GM23338 (cell line): Measurements from ENCODE around the gene STON1. TPM values are rescaled to one million over a fixed set of nuclear protein-coding genes. Genes with fewer than 3 reads are reported as not detected.
A peak's percentile ranks its signal among the peaks of the same experiment; 100 is the strongest.

Source experiments
- ATAC-seq: fragments of 200-7000 bp; cut with Tn5 transposase; 3 replicates; pipeline ENCODE4 v1.9.1; 2020
- DNase-seq: peaks from one replicate; pipeline ENCODE4 v3.0.0-alpha.2; 2015; ENCODE audit warnings: low spot score
- H2AFZ ChIP-seq: fragments of 200-600 bp; sonication (generic); 2 replicates; pipeline ENCODE4 v1.8.0; 2016; ENCODE audit warnings: antibody characterized with exemption, mild to moderate bottlenecking, moderate library complexity
- H3F3A ChIP-seq: fragments of 200-600 bp; sonication (generic); replicated peaks from 2 replicates; pipeline ENCODE4 v1.8.0; 2017; ENCODE audit warnings: antibody characterized with exemption, mixed run types, low read depth
- H3K27ac ChIP-seq: fragments of 200-600 bp; sonication (generic); 2 replicates; pipeline ENCODE4 v1.6.1; 2016; ENCODE audit warnings: low read depth
- H3K27me3 ChIP-seq: fragments of 200-600 bp; sonication (generic); 2 replicates; pipeline ENCODE4 v1.8.0; 2016; ENCODE audit warnings: mild to moderate bottlenecking, mixed run types, moderate library complexity; ENCODE audit not compliant: insufficient read depth
- H3K36me3 ChIP-seq: fragments of 200-600 bp; sonication (generic); 2 replicates; pipeline ENCODE4 v1.8.0; 2016; ENCODE audit warnings: mild to moderate bottlenecking; ENCODE audit not compliant: insufficient read depth
- H3K4me1 ChIP-seq: fragments of 200-600 bp; sonication (generic); 2 replicates; pipeline ENCODE4 v1.8.0; 2016; ENCODE audit warnings: mild to moderate bottlenecking, moderate library complexity; ENCODE audit not compliant: insufficient read depth
- H3K4me2 ChIP-seq: fragments of 200-600 bp; sonication (generic); 2 replicates; pipeline ENCODE4 v1.7.1; 2017; ENCODE audit warnings: mixed run types
- H3K4me3 ChIP-seq: fragments of 200-600 bp; sonication (generic); 2 replicates; pipeline ENCODE4 v1.6.1; 2016; ENCODE audit warnings: mixed run types
- H3K79me2 ChIP-seq: fragments of 200-600 bp; sonication (generic); replicated peaks from 2 replicates; pipeline ENCODE4 v1.8.0; 2017; ENCODE audit warnings: mild to moderate bottlenecking; ENCODE audit not compliant: insufficient read depth
- H3K9me2 ChIP-seq: fragments of 200-600 bp; sonication (generic); 2 replicates; pipeline ENCODE4 v1.8.0; 2017; ENCODE audit not compliant: insufficient read depth
- H4K20me1 ChIP-seq: fragments of 200-600 bp; sonication (generic); replicated peaks from 2 replicates; pipeline ENCODE4 v1.8.0; 2017; ENCODE audit warnings: mild to moderate bottlenecking; ENCODE audit not compliant: insufficient read depth
- H3K27ac Mint-ChIP-seq: 2 replicates; pipeline ENCODE4 v1.8.0; 2020; ENCODE audit warnings: inconsistent platforms, mild to moderate bottlenecking, moderate library complexity, mixed read lengths
- H3K27me3 Mint-ChIP-seq: 3 replicates; pipeline ENCODE4 v1.8.0; 2022; ENCODE audit warnings: low read depth, mild to moderate bottlenecking, moderate library complexity, mixed read lengths, inconsistent platforms; ENCODE audit not compliant: insufficient read depth, poor library complexity
- H3K36me3 Mint-ChIP-seq: 3 replicates; pipeline ENCODE4 v1.8.0; 2021; ENCODE audit warnings: low read depth, mild to moderate bottlenecking, inconsistent platforms, moderate library complexity, mixed read lengths
- H3K4me1 Mint-ChIP-seq: 3 replicates; pipeline ENCODE4 v1.8.0; 2020; ENCODE audit warnings: mild to moderate bottlenecking, inconsistent platforms, mixed read lengths
- H3K4me3 Mint-ChIP-seq: 3 replicates; pipeline ENCODE4 v1.8.0; 2021; ENCODE audit warnings: moderate library complexity, mild to moderate bottlenecking, inconsistent platforms, mixed read lengths
- H3K9me3 Mint-ChIP-seq: 3 replicates; pipeline ENCODE4 v1.8.0; 2020; ENCODE audit warnings: moderate library complexity, mild to moderate bottlenecking, inconsistent platforms, mixed read lengths
- CREB1 ChIP-seq: fragments of 250-450 bp; sonication (Bioruptor Pico); IDR thresholded peaks from 2 replicates; pipeline ENCODE4 v1.5.0; 2020; ENCODE audit warnings: low read depth, mild to moderate bottlenecking, moderate library complexity
- EZH2 ChIP-seq: fragments of 200-600 bp; sonication (generic); IDR thresholded peaks from one replicate; pipeline ENCODE4 v1.8.0; 2017; ENCODE audit warnings: antibody characterized with exemption, mild to moderate bottlenecking, low read depth; ENCODE audit not compliant: unreplicated experiment
- EZH2phosphoT487 ChIP-seq: fragments of 200-600 bp; sonication (generic); IDR thresholded peaks from one replicate; pipeline ENCODE4 v1.8.1; 2018; ENCODE audit warnings: antibody characterized with exemption; ENCODE audit not compliant: unreplicated experiment
- JUNB ChIP-seq: IDR thresholded peaks from one replicate; pipeline ENCODE4 v1.6.1; 2016; ENCODE audit warnings: antibody characterized with exemption; ENCODE audit not compliant: unreplicated experiment
- NANOG ChIP-seq: IDR thresholded peaks from 2 replicates; pipeline ENCODE4 v1.6.1; 2016; ENCODE audit warnings: antibody characterized with exemption, borderline replicate concordance
- POLR2AphosphoS5 ChIP-seq: IDR thresholded peaks from 2 replicates; pipeline ENCODE4 v1.6.1; 2016; ENCODE audit warnings: antibody characterized with exemption, low read depth
- STAT1 ChIP-seq: IDR thresholded peaks from one replicate; pipeline ENCODE4 v1.6.1; 2016; ENCODE audit warnings: antibody characterized with exemption; ENCODE audit not compliant: unreplicated experiment
- ZNF114 ChIP-seq: fragments of 250-450 bp; sonication (Bioruptor Pico); IDR thresholded peaks from 2 replicates; pipeline ENCODE4 v1.5.0; 2020; ENCODE audit warnings: mild to moderate bottlenecking, moderate library complexity
- ZNF331 ChIP-seq: fragments of 250-450 bp; sonication (Bioruptor Pico); IDR thresholded peaks from 2 replicates; pipeline ENCODE4 v1.5.0; 2020; ENCODE audit warnings: low read depth, mild to moderate bottlenecking, moderate library complexity
- polyA plus RNA-seq: library from polyadenylated mRNA; unstranded; fragments of >200 nt; fragmentation: Nextera tagmentation; extraction: Ambion mirVana; gene quantifications from 2 replicates; pipeline ENCODE4 v1.2.1, GENCODE V29; 2016
- total RNA-seq: library from RNA; depleted of rRNA; stranded (reverse); fragments of >200 nt; shearing (Covaris generic); gene quantifications from 2 replicates; pipeline ENCODE4 v1.2.3, GENCODE V29; 2014
- TF ChIP-seq, protein P1 (sequence below), 2 experiments: fragments of 200-600 bp in 1 of 2; sonication (generic) in 1 of 2; conservative IDR thresholded peaks; 2 replicates each; pipeline versions ENCODE4 v1.5.1 to v1.6.1; 2016 to 2017; ENCODE audit warnings: antibody characterized with exemption in 2 of 2, low read depth in 2 of 2, mild to moderate bottlenecking in 2 of 2, moderate library complexity in 1 of 2
- TF ChIP-seq, protein P2 (sequence below): IDR thresholded peaks from one replicate; pipeline ENCODE4 v1.6.1; 2018; ENCODE audit warnings: antibody characterized with exemption; ENCODE audit not compliant: unreplicated experiment
- TF ChIP-seq, protein P3 (sequence below): IDR thresholded peaks from 2 replicates; pipeline ENCODE4 v1.6.1; 2016; ENCODE audit warnings: antibody characterized with exemption

STON1 gene
- total and polyA plus RNA-seq, 2 experiments from 2014 or later, result 5.4 to 14.4 TPM

DNA sequence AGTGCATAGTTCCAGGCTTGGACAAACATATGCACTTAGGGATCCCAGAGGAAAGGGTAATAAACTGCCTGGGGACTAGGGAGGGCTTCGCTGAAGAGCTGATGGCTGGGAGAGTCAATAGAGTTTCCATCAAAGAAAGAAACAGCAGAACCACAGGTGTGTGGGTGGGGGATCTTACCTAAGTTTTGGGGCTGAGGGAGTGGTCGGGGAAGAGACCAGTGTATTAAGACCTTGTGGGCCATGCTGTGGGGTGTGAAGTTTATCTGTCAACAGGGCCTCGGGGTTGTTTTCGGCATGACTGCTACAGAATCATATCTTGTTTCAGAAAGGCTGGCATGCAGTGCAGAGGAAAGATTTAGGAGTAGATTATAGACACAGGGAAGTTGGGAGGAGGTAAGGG, 56.5 kb downstream of the STON1 start:
- peaks cover 7% of the 10 kb centered on the region; the same call in 1 of the 2 replicates for H3K4me1 ChIP-seq
- H3F3A ChIP-seq, result no peaks in the 10 kb centered on the region
- H3K79me2 ChIP-seq, result no peaks in the 10 kb centered on the region
- H3K36me3 ChIP-seq, result no peaks in the 10 kb centered on the region
- Mint-ChIP-seq H3K27ac (no peak overlapping the region), H3K27me3 (no peaks in the 10 kb centered on the region), H3K4me1 (peaks cover 21% of the 10 kb centered on the region), H3K36me3 (peaks cover 10% of the 10 kb centered on the region), H3K9me3 (no peaks in the 10 kb centered on the region), H3K4me3 (no peak overlapping the region)
- H3K27me3 ChIP-seq, result no peaks in the 10 kb centered on the region
- H3K9me2 ChIP-seq, result no peaks in the 10 kb centered on the region
- no peak overlapping the region for H2AFZ ChIP-seq
- TF ChIP-seq, protein P1, sequence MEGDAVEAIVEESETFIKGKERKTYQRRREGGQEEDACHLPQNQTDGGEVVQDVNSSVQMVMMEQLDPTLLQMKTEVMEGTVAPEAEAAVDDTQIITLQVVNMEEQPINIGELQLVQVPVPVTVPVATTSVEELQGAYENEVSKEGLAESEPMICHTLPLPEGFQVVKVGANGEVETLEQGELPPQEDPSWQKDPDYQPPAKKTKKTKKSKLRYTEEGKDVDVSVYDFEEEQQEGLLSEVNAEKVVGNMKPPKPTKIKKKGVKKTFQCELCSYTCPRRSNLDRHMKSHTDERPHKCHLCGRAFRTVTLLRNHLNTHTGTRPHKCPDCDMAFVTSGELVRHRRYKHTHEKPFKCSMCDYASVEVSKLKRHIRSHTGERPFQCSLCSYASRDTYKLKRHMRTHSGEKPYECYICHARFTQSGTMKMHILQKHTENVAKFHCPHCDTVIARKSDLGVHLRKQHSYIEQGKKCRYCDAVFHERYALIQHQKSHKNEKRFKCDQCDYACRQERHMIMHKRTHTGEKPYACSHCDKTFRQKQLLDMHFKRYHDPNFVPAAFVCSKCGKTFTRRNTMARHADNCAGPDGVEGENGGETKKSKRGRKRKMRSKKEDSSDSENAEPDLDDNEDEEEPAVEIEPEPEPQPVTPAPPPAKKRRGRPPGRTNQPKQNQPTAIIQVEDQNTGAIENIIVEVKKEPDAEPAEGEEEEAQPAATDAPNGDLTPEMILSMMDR (conservative IDR thresholded peaks at IDR 0.05; ENCODE audit: low read depth in 2 of 2), result no peak
- TF ChIP-seq, protein P2, sequence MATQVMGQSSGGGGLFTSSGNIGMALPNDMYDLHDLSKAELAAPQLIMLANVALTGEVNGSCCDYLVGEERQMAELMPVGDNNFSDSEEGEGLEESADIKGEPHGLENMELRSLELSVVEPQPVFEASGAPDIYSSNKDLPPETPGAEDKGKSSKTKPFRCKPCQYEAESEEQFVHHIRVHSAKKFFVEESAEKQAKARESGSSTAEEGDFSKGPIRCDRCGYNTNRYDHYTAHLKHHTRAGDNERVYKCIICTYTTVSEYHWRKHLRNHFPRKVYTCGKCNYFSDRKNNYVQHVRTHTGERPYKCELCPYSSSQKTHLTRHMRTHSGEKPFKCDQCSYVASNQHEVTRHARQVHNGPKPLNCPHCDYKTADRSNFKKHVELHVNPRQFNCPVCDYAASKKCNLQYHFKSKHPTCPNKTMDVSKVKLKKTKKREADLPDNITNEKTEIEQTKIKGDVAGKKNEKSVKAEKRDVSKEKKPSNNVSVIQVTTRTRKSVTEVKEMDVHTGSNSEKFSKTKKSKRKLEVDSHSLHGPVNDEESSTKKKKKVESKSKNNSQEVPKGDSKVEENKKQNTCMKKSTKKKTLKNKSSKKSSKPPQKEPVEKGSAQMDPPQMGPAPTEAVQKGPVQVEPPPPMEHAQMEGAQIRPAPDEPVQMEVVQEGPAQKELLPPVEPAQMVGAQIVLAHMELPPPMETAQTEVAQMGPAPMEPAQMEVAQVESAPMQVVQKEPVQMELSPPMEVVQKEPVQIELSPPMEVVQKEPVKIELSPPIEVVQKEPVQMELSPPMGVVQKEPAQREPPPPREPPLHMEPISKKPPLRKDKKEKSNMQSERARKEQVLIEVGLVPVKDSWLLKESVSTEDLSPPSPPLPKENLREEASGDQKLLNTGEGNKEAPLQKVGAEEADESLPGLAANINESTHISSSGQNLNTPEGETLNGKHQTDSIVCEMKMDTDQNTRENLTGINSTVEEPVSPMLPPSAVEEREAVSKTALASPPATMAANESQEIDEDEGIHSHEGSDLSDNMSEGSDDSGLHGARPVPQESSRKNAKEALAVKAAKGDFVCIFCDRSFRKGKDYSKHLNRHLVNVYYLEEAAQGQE, result no peak
- no peak for TF ChIP-seq EZH2phosphoT487
- H3K27ac ChIP-seq, result no peak overlapping the region
- H4K20me1 ChIP-seq, result no peaks in the 10 kb centered on the region
- no peak overlapping the region for H3K4me3 ChIP-seq
- peak overlapping the region; percentile 48; the same call in 1 of the 2 replicates for H3K4me2 ChIP-seq
- ATAC-seq (no peak), DNase-seq (no peak)

DNA sequence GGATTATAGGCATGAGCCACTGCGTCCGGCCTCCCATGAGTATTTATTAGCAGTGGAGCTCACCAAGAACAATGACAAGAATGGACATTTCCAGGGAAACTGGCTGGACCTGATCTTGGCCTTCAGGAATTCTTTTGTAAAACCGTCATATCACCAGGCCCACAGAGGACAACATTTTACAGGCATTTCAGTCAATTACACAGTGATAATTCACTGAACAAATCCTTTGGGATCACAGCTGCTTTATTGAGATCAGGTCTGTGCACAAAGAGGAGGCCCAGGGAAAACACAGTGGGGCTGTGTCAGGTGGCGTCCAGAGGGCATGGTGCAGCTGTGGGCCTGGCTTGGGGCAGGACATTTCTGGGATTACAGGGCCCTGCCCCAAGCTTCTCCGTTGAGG, 57.6 kb downstream of the STON1 start:
- no peak overlapping the region for H3K27ac ChIP-seq
- H2AFZ ChIP-seq, result no peak overlapping the region
- no peak for ATAC-seq
- H3K4me2 ChIP-seq, result no peak overlapping the region
- no peaks in the 10 kb centered on the region for H3K9me3 Mint-ChIP-seq
- no peak for DNase-seq
- no peaks in the 10 kb centered on the region for H3K27me3 Mint-ChIP-seq
- no peak overlapping the region for H3K4me3 ChIP-seq
- H3K36me3 ChIP-seq, result no peaks in the 10 kb centered on the region
- no peaks in the 10 kb centered on the region for H3F3A ChIP-seq
- H3K4me3 Mint-ChIP-seq, result no peak overlapping the region
- peaks cover 5% of the 10 kb centered on the region; the same call in 2 of the 3 replicates for H3K36me3 Mint-ChIP-seq
- no peaks in the 10 kb centered on the region for H4K20me1 ChIP-seq
- peaks cover 21% of the 10 kb centered on the region for H3K4me1 Mint-ChIP-seq
- H3K4me1 ChIP-seq, result peaks cover 7% of the 10 kb centered on the region; the same call in 1 of the 2 replicates
- no peak overlapping the region for H3K27ac Mint-ChIP-seq
- no peaks in the 10 kb centered on the region for H3K27me3 ChIP-seq
- no peaks in the 10 kb centered on the region for H3K9me2 ChIP-seq
- no peaks in the 10 kb centered on the region for H3K79me2 ChIP-seq
- TF ChIP-seq, protein P1 (conservative IDR thresholded peaks at IDR 0.05; ENCODE audit: low read depth in 2 of 2), result no peak
- TF ChIP-seq JUNB, result no peak
- TF ChIP-seq, protein P3, sequence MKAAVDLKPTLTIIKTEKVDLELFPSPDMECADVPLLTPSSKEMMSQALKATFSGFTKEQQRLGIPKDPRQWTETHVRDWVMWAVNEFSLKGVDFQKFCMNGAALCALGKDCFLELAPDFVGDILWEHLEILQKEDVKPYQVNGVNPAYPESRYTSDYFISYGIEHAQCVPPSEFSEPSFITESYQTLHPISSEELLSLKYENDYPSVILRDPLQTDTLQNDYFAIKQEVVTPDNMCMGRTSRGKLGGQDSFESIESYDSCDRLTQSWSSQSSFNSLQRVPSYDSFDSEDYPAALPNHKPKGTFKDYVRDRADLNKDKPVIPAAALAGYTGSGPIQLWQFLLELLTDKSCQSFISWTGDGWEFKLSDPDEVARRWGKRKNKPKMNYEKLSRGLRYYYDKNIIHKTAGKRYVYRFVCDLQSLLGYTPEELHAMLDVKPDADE, result no peak
- TF ChIP-seq EZH2, result no peak
- TF ChIP-seq NANOG, result no peak
- TF ChIP-seq CREB1 (CRISPR knock-in tag), result no peak
- TF ChIP-seq ZNF331 (CRISPR knock-in tag), result no peak
- TF ChIP-seq ZNF114 (CRISPR knock-in tag), result no peak
- TF ChIP-seq STAT1, result no peak
- no peak for TF ChIP-seq POLR2AphosphoS5
- TF ChIP-seq, protein P2, result no peak
